ENCODE data around the gene ENTPD7.

- TF ChIP-seq CTCF (IDR thresholded peaks at IDR 0.05; ENCODE audit: borderline replicate concordance, extremely low read depth, low read length, poor library complexity, severe bottlenecking) (no peak), EZH2 (IDR thresholded peaks at IDR 0.05; ENCODE audit: borderline replicate concordance, low read depth, low read length, severe bottlenecking) (no peak)
Measured at GRCh38 chr10:99682752-99683151, 23.4 kb downstream of the ENTPD7 start.
